Measurements from ENCODE around the gene CHAT. TPM values are rescaled to one million over a fixed set of nuclear protein-coding genes. Genes with fewer than 3 reads are reported as not detected.

Gene CHAT
- total RNA-seq, 1 experiment from 2014 or later, result not detected

- Histone ChIP-seq H3K9me2 (ENCODE audit: insufficient read depth) (no peaks in the 10 kb centered on the region), H3K79me2 (ENCODE audit: insufficient read depth, low read length) (no peaks in the 10 kb centered on the region), H3K9ac (ENCODE audit: low read length) (no peak overlapping the region), H3K27ac (ENCODE audit: low read depth, low read length) (no peak overlapping the region), H2AFZ (ENCODE audit: low read depth, low read length, poor library complexity, severe bottlenecking) (no peak overlapping the region), H3K9me3 (ENCODE audit: control insufficient read depth in 1 of 2, insufficient read depth in 1 of 2, low read depth in 1 of 2, low read length in 2 of 2) (no peaks in the 10 kb centered on the region), H3K36me3 (ENCODE audit: control insufficient read depth in 1 of 2, insufficient read depth in 2 of 2, low read length in 2 of 2) (no peaks in the 10 kb centered on the region), H4K20me1 (ENCODE audit: insufficient read depth) (no peaks in the 10 kb centered on the region), H3K4me3 (replicated peaks in 1 of 2; ENCODE audit: low read depth in 1 of 2, low read length in 2 of 2) (no peak overlapping the region), H3K4me1 (ENCODE audit: control insufficient read depth in 1 of 2, insufficient read depth in 2 of 2, low read length in 2 of 2) (no peaks in the 10 kb centered on the region), H3K4me2 (ENCODE audit: low read length) (no peak overlapping the region), H3K27me3 (ENCODE audit: insufficient read depth, low read length) (peaks cover 25% of the 10 kb centered on the region; the same call in 1 of the 2 replicates)
- DNase-seq (ENCODE audit: low read depth, low spot score) (no peak), ATAC-seq (no peak)
- ChIA-PET CTCF (no interaction called here), POLR2A (no interaction called here), RAD21 (ENCODE audit: low non-redundant PET in 1 of 2, low total read pairs in 2 of 2, uncharacterized antibody in 2 of 2, unreplicated experiment in 2 of 2) (no interaction called here)
- intact Hi-C loops (cut with micrococcal nuclease), result no loop called here
- BruUV-seq (replicated peaks), result no TSS peak
- TF ChIP-seq ELF1 (IDR thresholded peaks at IDR 0.05; ENCODE audit: borderline replicate concordance, low read depth), result no peak
- no peak for TF ChIP-seq CBX3 (IDR thresholded peaks at IDR 0.05; ENCODE audit: low read depth)
- no peak for TF ChIP-seq SIN3A (IDR thresholded peaks at IDR 0.05; ENCODE audit: low read depth)
- TF ChIP-seq FOSL1 (IDR thresholded peaks at IDR 0.05; ENCODE audit: low read depth), result no peak
- TF ChIP-seq MAX (IDR thresholded peaks at IDR 0.05), result no peak
- TF ChIP-seq ZNF274 (IDR thresholded peaks at IDR 0.05; ENCODE audit: low read depth, low read length), result no peak
- TF ChIP-seq EZH2 (IDR thresholded peaks at IDR 0.05), result no peak
- no peak for TF ChIP-seq EZH2phosphoT487 (IDR thresholded peaks at IDR 0.05; ENCODE audit: borderline replicate concordance)
- no peak for TF ChIP-seq SP1 (IDR thresholded peaks at IDR 0.05; ENCODE audit: low read depth)
- TF ChIP-seq CTCF (IDR thresholded peaks at IDR 0.05 in 2 of 3, conservative IDR thresholded peaks at IDR 0.05 in 1 of 3; ENCODE audit: borderline replicate concordance in 1 of 3, insufficient read depth in 1 of 3, low read depth in 2 of 3, low read length in 2 of 3), result no peak
- TF ChIP-seq EGR1 (IDR thresholded peaks at IDR 0.05; ENCODE audit: low read depth), result no peak
- TF ChIP-seq POLR2A (IDR thresholded peaks at IDR 0.05; ENCODE audit: borderline replicate concordance, extremely low read depth, insufficient read depth, insufficient read length), result no peak
- TF ChIP-seq ZBTB33 (IDR thresholded peaks at IDR 0.05; ENCODE audit: extremely low read depth, insufficient replicate concordance, low read length), result no peak
- TF ChIP-seq RAD21 (IDR thresholded peaks at IDR 0.05; ENCODE audit: low read depth), result no peak
- TF ChIP-seq YY1 (IDR thresholded peaks at IDR 0.05; ENCODE audit: extremely low read depth, insufficient replicate concordance, low read depth, low read length), result no peak
- TF ChIP-seq TCF7L2 (IDR thresholded peaks at IDR 0.05; ENCODE audit: borderline replicate concordance, extremely low read depth, insufficient read depth, insufficient read length), result no peak
- TF ChIP-seq CEBPB (IDR thresholded peaks at IDR 0.05; ENCODE audit: low read depth), result no peak
- TF ChIP-seq SRF (IDR thresholded peaks at IDR 0.05; ENCODE audit: low read depth), result no peak
- no peak for TF ChIP-seq ZFX (IDR thresholded peaks at IDR 0.05)
- TF ChIP-seq REST (IDR thresholded peaks at IDR 0.05; ENCODE audit: low read depth), result no peak
Measured at GRCh38 chr10:49688261-49688846, 74.5 kb downstream of the CHAT start.

Data from HCT116 (cell line).